ENCODE results near the gene CLTCL1. TPM values are rescaled to one million over a fixed set of nuclear protein-coding genes. Genes with fewer than 3 reads are reported as not detected.

CLTCL1 gene
- total and polyA plus RNA-seq, 9 of the 15 experiments (the other 6 are each of a cell fraction or from before 2014, with no cell fraction given) = 1.1 to 11.7 (median 5.0) TPM

DNA sequence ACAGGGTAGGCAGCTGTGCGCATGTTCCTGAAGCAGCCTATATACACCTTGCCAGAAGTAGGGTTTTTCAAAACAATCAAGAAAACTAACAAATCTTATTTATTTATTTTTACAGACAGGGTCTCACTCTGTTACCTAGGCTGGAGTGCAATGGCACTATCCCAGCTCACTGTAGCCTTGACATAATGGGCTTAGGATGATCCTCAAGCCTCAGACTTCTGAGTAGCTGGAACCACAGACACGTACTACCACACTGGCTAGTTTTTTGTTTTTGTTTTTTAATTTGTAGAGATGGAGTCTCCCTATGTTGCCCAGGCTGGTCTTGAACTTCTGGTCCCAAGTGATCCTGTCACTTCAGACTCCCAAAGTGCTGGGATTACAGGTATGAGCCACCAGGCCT lies 25.7 kb downstream of the CLTCL1 start (continued):
- TF ChIP-seq, protein P1, sequence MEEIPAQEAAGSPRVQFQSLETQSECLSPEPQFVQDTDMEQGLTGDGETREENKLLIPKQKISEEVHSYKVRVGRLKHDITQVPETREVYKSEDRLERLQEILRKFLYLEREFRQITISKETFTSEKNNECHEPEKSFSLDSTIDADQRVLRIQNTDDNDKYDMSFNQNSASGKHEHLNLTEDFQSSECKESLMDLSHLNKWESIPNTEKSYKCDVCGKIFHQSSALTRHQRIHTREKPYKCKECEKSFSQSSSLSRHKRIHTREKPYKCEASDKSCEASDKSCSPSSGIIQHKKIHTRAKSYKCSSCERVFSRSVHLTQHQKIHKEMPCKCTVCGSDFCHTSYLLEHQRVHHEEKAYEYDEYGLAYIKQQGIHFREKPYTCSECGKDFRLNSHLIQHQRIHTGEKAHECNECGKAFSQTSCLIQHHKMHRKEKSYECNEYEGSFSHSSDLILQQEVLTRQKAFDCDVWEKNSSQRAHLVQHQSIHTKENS (CRISPR knock-in tag; IDR thresholded peaks at IDR 0.05) = no peak
- TF ChIP-seq, protein P2, sequence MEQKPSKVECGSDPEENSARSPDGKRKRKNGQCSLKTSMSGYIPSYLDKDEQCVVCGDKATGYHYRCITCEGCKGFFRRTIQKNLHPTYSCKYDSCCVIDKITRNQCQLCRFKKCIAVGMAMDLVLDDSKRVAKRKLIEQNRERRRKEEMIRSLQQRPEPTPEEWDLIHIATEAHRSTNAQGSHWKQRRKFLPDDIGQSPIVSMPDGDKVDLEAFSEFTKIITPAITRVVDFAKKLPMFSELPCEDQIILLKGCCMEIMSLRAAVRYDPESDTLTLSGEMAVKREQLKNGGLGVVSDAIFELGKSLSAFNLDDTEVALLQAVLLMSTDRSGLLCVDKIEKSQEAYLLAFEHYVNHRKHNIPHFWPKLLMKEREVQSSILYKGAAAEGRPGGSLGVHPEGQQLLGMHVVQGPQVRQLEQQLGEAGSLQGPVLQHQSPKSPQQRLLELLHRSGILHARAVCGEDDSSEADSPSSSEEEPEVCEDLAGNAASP (IDR thresholded peaks at IDR 0.05) = no peak
- TF ChIP-seq CBX3 (IDR thresholded peaks at IDR 0.05; ENCODE audit: borderline replicate concordance in 1 of 2, low read length in 2 of 2) = peak in 1 of 2 experiments; percentile 73; a peak in 1 of 3 replicates
- TF ChIP-seq, protein P3, sequence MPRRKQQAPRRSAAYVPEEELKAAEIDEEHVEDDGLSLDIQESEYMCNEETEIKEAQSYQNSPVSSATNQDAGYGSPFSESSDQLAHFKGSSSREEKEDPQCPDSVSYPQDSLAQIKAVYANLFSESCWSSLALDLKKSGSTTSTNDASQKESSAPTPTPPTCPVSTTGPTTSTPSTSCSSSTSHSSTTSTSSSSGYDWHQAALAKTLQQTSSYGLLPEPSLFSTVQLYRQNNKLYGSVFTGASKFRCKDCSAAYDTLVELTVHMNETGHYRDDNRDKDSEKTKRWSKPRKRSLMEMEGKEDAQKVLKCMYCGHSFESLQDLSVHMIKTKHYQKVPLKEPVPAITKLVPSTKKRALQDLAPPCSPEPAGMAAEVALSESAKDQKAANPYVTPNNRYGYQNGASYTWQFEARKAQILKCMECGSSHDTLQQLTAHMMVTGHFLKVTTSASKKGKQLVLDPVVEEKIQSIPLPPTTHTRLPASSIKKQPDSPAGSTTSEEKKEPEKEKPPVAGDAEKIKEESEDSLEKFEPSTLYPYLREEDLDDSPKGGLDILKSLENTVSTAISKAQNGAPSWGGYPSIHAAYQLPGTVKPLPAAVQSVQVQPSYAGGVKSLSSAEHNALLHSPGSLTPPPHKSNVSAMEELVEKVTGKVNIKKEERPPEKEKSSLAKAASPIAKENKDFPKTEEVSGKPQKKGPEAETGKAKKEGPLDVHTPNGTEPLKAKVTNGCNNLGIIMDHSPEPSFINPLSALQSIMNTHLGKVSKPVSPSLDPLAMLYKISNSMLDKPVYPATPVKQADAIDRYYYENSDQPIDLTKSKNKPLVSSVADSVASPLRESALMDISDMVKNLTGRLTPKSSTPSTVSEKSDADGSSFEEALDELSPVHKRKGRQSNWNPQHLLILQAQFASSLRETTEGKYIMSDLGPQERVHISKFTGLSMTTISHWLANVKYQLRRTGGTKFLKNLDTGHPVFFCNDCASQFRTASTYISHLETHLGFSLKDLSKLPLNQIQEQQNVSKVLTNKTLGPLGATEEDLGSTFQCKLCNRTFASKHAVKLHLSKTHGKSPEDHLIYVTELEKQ (CRISPR knock-in tag; IDR thresholded peaks at IDR 0.05) = no peak
- no peak for TF ChIP-seq ZNF644 (tag; IDR thresholded peaks at IDR 0.05; ENCODE audit: low read depth)
- no peak for TF ChIP-seq NBN (IDR thresholded peaks at IDR 0.05; ENCODE audit: low read depth)
- TF ChIP-seq ZNF184 (CRISPR knock-in tag; IDR thresholded peaks at IDR 0.05) = 0 out of 2 replicates have a peak, but pooled peaks have one; percentile 21
- no peak for TF ChIP-seq STAT5A (IDR thresholded peaks at IDR 0.05; ENCODE audit: borderline replicate concordance, low read length)
- TF ChIP-seq, protein P4, sequence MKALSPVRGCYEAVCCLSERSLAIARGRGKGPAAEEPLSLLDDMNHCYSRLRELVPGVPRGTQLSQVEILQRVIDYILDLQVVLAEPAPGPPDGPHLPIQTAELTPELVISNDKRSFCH (CRISPR knock-in tag; IDR thresholded peaks at IDR 0.05) = 0 out of 2 replicates have a peak, but pooled peaks have one; percentile 34
- TF ChIP-seq, protein P4 (tag; IDR thresholded peaks at IDR 0.05) = no peak
- TF ChIP-seq HNRNPL (IDR thresholded peaks at IDR 0.05; ENCODE audit: low read depth, low read length) = no peak
- TF ChIP-seq, protein P5, sequence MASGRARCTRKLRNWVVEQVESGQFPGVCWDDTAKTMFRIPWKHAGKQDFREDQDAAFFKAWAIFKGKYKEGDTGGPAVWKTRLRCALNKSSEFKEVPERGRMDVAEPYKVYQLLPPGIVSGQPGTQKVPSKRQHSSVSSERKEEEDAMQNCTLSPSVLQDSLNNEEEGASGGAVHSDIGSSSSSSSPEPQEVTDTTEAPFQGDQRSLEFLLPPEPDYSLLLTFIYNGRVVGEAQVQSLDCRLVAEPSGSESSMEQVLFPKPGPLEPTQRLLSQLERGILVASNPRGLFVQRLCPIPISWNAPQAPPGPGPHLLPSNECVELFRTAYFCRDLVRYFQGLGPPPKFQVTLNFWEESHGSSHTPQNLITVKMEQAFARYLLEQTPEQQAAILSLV (tag; IDR thresholded peaks at IDR 0.05) = no peak
- TF ChIP-seq NCOA4 (IDR thresholded peaks at IDR 0.05; ENCODE audit: partially characterized antibody) = no peak
- TF ChIP-seq ZKSCAN8 (CRISPR knock-in tag; IDR thresholded peaks at IDR 0.05) = 0 out of 2 replicates have a peak, but pooled peaks have one; percentile 1
- TF ChIP-seq CBX5 (IDR thresholded peaks at IDR 0.05; ENCODE audit: borderline replicate concordance, low read depth) = no peak
- TF ChIP-seq HMG20B (CRISPR knock-in tag; IDR thresholded peaks at IDR 0.05) = no peak
- peak; percentile 88; the same call in 1 of the 2 replicates for TF ChIP-seq PURB (CRISPR knock-in tag; IDR thresholded peaks at IDR 0.05; ENCODE audit: low read depth)
- no peak for TF ChIP-seq PTTG1 (tag; IDR thresholded peaks at IDR 0.05; ENCODE audit: low read depth)
